ENCODE data around the gene RASSF7. TPM values are rescaled to one million over a fixed set of nuclear protein-coding genes. Genes with fewer than 3 reads are reported as not detected.

Gene RASSF7
- total and polyA plus RNA-seq, 2 of the 8 experiments (the other 6 are each of a cell fraction or from before 2014, with no cell fraction given) = 22.3 to 43.9 TPM

DNA sequence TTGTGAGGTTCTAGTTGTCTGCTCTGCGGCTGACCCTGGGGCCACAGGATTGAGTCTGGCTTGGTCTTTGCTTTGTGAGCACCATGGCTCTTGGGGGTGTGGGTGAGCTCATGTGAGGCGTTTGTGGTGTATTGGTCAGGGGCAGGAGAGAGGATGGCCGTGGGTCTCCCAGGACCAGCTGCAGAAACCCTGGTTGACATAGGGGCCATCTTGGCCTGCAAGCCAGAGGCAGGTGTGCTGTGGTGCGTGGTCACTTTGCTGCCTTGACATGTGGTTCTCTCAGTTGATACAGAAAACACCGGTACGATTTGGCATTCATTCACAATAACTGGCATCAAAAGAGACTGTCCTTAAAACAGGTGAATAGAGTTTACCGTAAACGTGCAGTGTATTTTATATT lies 26.8 kb downstream of the RASSF7 start:
- FAIRE-seq (no peak), DNase-seq (ENCODE audit: low read depth in 1 of 2, low spot score in 2 of 2) (no peak)
- no peak overlapping the region for H2BK120ac ChIP-seq (replicated peaks; ENCODE audit: low read depth, low read length)
- H3K4me3 ChIP-seq (ENCODE audit: extremely low read depth in 1 of 4, insufficient read depth in 2 of 4, low read depth in 3 of 4, low read length in 4 of 4) = no peak overlapping the region
- H3K27me3 ChIP-seq (replicated peaks in 1 of 4; ENCODE audit: control insufficient read depth in 3 of 4, extremely low read depth in 1 of 4, insufficient read depth in 3 of 4, low read length in 3 of 4) = no peaks in the 10 kb centered on the region
- H2BK20ac ChIP-seq (ENCODE audit: low read length) = no peak overlapping the region
- H3K23me2 ChIP-seq (ENCODE audit: low read depth, low read length) = no peaks in the 10 kb centered on the region
- no peak overlapping the region for H3K27ac ChIP-seq (ENCODE audit: low read depth, low read length)
- H3K4ac ChIP-seq (replicated peaks; ENCODE audit: insufficient read length, low read depth, low read length) = no peak overlapping the region
- H3K79me2 ChIP-seq (ENCODE audit: control insufficient read depth in 1 of 2, insufficient read depth in 2 of 2, low read length in 2 of 2) = peaks cover 0 to 12% of the 10 kb centered on the region in 2 experiments; a peak in 2 of 4 replicates
- H2BK15ac ChIP-seq (ENCODE audit: low read length) = no peak overlapping the region
- H2AK5ac ChIP-seq (ENCODE audit: low read depth, low read length) = no peak overlapping the region
- H2BK12ac ChIP-seq (ENCODE audit: low read depth, low read length) = no peak overlapping the region
- peaks cover 19 to 23% of the 10 kb centered on the region in 2 experiments for H4K20me1 ChIP-seq (replicated peaks in 1 of 2; ENCODE audit: control insufficient read depth in 1 of 2, insufficient read depth in 2 of 2, low read length in 2 of 2)
- H3K23ac ChIP-seq (ENCODE audit: insufficient read length) = no peak overlapping the region
- peaks cover 28 to 53% (median 44%) of the 10 kb centered on the region in 4 experiments; a peak in 7 of 8 replicates for H3K36me3 ChIP-seq (ENCODE audit: control insufficient read depth in 2 of 4, insufficient read depth in 4 of 4, low read length in 3 of 4)
- no peak overlapping the region for H4K91ac ChIP-seq (replicated peaks; ENCODE audit: insufficient read length, low read length)
- ChIA-PET POLR2A (ENCODE audit: partially characterized antibody) (interaction anchor here (0.6 to 2.2 kb wide), 2 partner anchors 10 to 16 kb away, joined by 3 to 9 read pairs; no protein-coding TSS in a partner anchor), CTCF (ENCODE audit: partially characterized antibody) (interaction anchor here (0.6 kb wide), 1 partner anchor 137 kb away, joined by 5 read pairs; no protein-coding TSS in a partner anchor)
- H3K14ac ChIP-seq (ENCODE audit: insufficient read length) = no peak overlapping the region
- no peaks in the 10 kb centered on the region for H3K4me1 ChIP-seq (replicated peaks in 1 of 4; ENCODE audit: control insufficient read depth in 3 of 4, insufficient read depth in 4 of 4, low read length in 3 of 4)
- no peak overlapping the region for H3K9ac ChIP-seq (replicated peaks in 1 of 4; ENCODE audit: extremely low read depth in 1 of 4, low read depth in 3 of 4, low read length in 3 of 4)
- no peak overlapping the region for H3K56ac ChIP-seq (replicated peaks; ENCODE audit: insufficient read length, low read depth, low read length)
- H3K9me3 ChIP-seq (ENCODE audit: insufficient read depth in 2 of 2, low read depth in 1 of 2, low read length in 1 of 2) = no peaks in the 10 kb centered on the region
- no peak overlapping the region for H3K4me2 ChIP-seq (ENCODE audit: insufficient read depth in 1 of 2, low read depth in 2 of 2, low read length in 2 of 2)
- no peak overlapping the region; the same call in 1 of the 2 replicates for H4K8ac ChIP-seq (ENCODE audit: extremely low read depth, insufficient read depth, low read length)
- no peak overlapping the region for H2BK5ac ChIP-seq (ENCODE audit: low read depth, low read length)
- no peak overlapping the region for H2AFZ ChIP-seq (ENCODE audit: low read length)
- WGBS, 2 experiments (ENCODE audit: extremely low coverage in 1 of 2, insufficient coverage in 1 of 2, insufficient read length in 1 of 2, insufficient replicate concordance in 2 of 2, low coverage in 1 of 2, low lambda C conversion rate in 2 of 2, missing lambda C conversion rate in 1 of 2) = 91% methylated on average over 8 of the region's 8 CpGs; no CpG with 5 or more reads in 1 of the 2 experiments
- TF ChIP-seq POU5F1 (IDR thresholded peaks at IDR 0.05; ENCODE audit: low read depth, low read length) = no peak
- no peak for TF ChIP-seq SP4 (IDR thresholded peaks at IDR 0.05; ENCODE audit: low read length)
- no peak for TF ChIP-seq CREB1 (IDR thresholded peaks at IDR 0.05)
- no peak for TF ChIP-seq TAF1 (IDR thresholded peaks at IDR 0.05; ENCODE audit: low read depth, low read length)
- no peak for TF ChIP-seq RXRA (IDR thresholded peaks at IDR 0.05; ENCODE audit: insufficient read depth, low read depth, low read length)
- TF ChIP-seq TAF7 (optimal IDR thresholded peaks at IDR 0.05; ENCODE audit: borderline replicate concordance, low read depth, low read length) = no peak
- TF ChIP-seq CBX8 (IDR thresholded peaks at IDR 0.05; ENCODE audit: borderline replicate concordance, low read depth, low read length) = no peak
- H3K79me1 ChIP-seq (ENCODE audit: low read depth, low read length) = peaks cover 8% of the 10 kb centered on the region; the same call in 1 of the 2 replicates
- H4K5ac ChIP-seq (ENCODE audit: insufficient read length, low read depth, low read length) = no peak overlapping the region
- no peak overlapping the region for H3K18ac ChIP-seq (ENCODE audit: extremely low read depth, low read length)
